GM18498 (cell line): Measurements from ENCODE around the gene PSMD10.

Source experiments
- ATAC-seq: cut with Tn5 transposase; IDR thresholded peaks from one replicate; pipeline ENCODE4 v1.9.1; 2021; ENCODE audit warnings: mild to moderate bottlenecking, moderate library complexity; ENCODE audit not compliant: unreplicated experiment

PSMD10 gene, protein sequence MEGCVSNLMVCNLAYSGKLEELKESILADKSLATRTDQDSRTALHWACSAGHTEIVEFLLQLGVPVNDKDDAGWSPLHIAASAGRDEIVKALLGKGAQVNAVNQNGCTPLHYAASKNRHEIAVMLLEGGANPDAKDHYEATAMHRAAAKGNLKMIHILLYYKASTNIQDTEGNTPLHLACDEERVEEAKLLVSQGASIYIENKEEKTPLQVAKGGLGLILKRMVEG

DNA sequence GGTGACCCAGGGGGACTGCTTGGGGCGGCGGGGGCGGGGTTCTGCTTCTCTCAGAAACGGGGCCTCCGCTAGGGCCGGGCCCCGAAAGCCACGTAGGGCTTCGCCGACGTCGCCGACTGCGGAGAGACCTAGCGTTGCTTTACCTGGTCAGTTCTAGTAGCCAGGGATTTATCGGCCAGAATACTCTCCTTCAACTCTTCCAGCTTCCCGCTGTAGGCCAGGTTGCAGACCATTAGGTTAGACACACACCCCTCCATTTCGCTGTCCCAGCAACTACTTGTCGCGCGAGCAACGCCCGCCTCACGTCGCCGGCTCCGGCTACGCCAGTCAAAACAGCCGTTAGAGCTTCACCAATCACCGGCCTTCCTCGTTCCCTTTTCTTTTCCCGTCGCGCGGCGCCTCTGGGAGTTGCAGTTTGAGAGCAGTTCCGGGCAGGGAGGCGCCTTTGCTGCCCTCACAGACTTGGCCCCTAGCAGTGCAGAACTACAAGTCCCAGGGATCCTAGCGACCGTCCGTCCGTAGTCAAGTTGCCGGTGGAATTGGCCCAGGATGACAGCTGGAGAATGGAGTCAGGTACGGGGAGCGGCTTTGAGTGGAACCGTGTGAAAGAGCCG is at the start of gene PSMD10, which contains the start of gene ATG4A:
PSMD10 (minus strand) TSS at position 279 of the 614 bp plus-strand sequence; CDS start at position 257, 22 bp downstream.
ATG4A (plus strand) TSS at position 515 of the 614 bp plus-strand sequence; CDS start at position 564, 49 bp downstream.
- peak; percentile 96 for ATAC-seq

DNA sequence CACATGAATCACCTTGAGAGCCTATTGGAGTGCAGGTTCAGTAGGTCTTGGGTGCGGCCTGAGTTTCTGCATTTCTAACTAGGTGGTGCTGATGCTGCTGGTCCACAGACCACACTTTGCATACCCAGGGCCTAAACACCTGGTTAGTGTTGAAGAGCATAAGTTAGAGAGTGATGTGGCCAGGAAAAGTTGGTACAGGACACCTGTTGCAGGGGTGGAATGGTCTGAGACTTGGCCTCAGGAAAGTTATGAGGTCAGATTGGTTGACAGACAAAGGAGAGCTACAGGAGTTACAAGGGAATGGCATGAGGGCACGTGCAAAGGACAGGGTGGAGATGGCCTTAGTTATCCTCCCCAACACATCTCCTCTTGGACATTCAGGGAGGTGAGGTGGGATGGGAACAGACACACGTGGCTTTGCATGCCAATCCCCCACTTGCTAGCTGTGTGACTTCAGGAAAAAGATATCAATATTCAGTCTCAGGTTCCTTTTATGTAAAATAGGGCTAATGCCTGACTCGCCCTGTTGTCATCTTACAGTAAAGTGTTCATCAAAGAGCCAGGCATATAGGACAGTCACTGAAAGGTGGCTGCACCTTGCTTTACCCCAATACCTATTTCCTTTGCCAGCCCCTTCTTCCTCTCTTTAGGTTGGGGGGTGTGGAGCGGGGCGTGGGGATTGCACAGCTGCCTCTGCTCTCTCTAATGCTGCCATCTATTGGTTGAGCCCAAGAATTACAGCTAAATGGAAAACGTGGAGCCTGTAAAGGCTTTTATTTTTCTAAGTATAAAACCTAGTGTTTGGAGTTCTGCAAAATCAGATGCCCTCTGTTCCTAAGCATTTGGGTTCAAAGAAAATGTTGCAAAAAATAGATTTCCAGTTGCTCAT is 47.7 kb upstream of the PSMD10 start:
- ATAC-seq: no peak

DNA sequence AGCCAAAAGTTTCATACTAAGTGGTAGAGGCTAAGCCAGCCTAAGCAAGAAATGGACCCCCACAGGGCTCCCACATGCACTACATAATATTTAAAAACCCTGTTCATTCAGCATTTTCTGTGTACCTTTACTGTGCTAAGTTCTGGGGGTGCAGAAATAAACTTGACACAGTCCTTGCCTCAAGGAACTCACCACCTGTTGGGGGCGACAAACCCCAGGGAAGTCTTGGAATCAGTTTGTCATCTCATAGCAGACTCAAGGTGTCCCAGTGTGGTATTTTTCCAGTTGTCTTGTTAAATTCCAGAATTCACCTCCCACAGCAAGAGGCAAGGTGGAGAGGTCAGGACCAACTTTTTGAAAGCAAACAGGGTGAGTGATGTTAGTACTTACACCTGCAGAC is 43.4 kb upstream of the PSMD10 start:
- ATAC-seq: no peak

DNA sequence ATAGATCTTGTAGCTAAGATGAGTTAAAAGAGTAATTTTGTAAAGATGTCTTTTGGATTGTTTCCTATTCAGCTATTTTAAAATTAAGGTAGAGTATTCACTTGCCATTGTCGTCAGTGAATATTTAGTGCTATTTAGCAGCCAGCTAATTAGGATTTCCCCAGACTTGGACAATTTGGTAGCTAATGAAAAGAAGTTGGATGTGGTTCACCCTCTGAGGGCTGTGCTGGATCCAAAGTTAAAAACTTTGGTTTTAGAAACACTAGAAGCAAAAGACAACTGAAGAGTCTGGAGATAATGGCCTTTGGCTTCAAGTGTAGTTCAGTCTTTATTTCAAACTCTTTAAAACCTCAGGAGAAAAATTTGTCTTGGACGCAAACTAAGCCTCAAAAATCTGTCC is 41.5 kb upstream of the PSMD10 start:
- no peak for ATAC-seq

DNA sequence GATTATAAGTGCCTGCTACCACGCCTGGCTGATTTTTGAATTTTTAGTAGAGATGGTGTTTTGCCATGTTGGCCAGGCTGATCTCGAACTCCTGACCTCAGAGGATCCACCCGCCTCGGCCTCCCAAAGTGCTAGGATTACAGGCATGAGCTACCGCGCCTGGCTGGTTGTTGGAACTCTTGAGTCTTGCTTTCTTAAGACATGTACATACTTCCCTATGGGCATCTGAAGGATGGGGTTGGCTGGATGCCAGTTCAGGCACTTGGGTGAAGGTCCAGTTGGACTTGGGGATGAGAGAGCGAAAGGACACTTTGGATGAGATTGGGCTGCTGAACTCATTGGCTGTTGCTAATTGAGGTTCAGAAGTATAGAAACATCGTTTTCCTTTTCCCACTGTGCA is 40.7 kb upstream of the PSMD10 start:
- ATAC-seq: no peak

DNA sequence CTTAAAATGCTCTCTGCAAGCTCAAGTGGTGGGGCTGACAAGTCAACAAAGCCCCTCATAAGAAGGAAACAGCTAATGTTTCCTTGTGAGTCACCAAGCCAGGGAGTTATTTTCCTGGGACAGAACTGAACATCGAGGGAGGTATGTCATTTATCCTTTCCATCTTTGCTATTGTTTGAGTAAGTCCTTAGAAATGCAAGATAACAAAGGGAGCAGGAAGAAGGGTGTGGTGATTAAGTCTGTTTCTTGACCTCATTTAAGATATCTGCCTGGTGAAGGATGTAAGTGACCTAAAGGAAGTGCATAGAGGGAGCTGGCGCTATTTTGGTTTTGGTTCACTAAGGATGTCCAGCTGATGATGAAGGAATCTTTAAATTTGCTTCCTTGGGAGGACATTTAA is 40.1 kb upstream of the PSMD10 start:
- no peak for ATAC-seq

DNA sequence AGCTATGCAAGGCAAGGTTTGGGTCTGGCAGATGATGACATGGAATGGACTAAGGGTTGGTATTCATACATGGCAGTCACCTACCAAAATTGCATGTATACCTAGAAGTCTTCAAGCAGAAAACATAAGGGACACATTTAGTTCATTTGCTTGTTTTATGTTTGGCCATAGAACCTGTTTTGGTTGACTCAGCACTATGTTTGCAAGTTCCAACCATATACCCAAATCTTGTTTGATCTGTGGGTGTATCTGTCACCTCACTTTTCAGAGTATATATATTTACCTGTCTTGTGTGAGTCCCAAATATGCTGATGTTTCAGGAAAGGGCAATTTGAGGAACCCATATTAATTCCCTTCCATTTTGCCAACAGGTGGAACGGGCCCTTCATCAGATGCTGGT is 39.5 kb upstream of the PSMD10 start:
- no peak for ATAC-seq

DNA sequence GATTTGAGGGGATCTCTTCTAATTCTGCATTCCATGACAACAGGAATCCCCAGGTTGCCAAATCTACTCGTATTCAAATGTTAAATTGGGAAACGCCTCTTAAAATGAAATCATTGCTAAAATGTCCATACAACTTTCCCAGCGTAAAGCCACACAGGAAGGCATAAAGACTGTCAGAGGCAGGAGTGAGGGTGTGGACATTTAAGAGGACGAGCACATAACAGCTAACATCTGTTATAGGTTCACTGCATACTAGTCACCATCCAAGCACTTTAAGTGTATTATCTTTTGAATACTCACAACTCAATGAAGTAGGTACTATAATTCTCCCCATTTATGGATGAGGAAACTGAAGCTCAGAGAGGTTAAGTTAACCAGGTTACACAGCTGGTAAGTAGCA is 35.8 kb upstream of the PSMD10 start:
- ATAC-seq: no peak

DNA sequence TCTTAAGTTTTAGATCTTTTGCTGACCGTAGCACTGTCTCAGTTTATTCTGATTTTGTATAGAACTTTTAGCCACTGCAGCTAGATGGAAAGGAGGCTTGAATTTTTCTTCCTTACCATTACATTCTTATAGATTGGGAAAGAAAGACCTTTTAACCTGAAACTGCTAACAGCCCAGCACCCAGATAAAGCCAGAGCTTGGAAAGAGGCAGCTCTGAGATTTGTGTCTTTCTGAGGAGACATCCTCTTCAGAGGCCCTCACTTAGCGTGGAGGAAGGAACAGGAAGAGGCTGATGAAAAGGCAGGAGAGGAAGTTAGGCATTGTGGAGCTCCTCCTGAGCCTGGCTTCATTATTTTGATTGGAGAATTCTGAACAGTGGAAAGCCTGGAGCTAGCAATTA is 35.3 kb upstream of the PSMD10 start:
- ATAC-seq: no peak

DNA sequence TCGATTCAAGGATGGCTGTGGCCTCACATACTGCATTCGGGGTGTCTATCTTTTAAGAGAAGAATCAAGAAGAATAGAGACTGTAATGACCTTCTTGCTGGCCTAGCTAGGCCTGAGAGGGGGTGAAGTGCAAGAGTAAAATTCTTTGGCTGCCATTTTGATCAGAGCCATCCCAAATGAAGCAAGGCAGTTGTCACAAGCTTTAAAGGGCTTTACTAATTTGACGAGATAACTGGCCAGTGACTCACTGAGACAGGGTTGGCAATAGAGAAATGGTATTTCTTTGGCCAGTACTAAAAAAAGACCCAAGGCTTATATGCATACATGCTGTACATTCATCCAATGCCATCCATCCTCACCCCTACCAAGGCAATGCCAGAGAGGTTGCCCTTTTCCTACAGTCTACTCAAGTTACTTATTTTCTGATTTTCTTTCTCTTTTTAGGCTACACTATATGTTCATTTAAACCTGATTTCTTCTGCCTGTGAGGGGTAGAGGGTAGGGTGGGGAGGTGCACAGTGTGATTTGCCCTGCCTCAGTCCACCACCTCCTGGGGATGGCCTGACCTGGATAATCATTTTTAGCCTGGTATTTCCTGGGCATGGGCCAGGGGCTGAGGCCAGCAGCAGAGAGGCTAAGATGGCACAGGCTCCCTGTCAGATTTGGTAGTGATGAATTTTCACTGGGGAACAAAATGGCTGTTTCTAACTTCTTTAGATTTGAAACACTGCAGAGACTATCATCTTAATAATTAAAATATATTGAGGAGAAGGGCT is 32.4 kb upstream of the PSMD10 start:
- ATAC-seq: no peak

DNA sequence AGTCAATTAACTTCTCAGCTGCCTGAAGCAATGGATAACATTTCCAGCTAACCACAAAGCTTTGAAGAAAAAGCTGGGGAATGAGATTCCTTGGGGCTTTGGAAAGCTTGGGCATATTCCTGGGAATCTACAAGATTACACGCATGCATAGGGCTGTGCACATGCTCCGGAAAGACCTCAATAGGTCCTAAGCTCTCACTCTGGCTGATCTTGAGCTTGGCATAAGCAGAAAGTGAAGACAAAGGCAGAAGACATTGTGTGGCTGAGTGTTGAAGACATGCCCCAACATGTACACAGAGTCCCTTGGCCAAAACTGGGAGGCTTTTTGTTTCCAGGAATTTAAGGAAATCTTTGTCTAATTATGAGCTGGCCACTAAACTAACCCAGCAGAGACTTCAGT is 31.4 kb upstream of the PSMD10 start:
- no peak for ATAC-seq

DNA sequence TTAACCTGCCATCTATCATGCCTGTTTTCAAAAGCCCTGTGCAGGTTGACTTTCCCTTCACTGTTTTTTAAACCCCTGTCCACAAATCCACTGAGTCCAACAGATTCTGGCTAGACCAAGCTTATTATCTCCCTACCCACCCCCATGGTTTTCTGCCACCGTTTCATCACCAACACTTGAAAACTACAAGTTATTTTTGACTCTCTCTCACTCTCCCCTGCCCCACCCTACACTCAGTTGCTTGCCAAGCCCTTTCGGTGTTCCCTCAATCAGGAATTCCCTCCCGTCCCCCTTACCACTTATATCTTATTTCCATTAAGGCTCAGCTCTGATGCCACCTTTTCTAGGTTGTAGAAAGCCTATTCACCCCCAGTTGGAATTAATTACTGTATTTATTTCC is 29.9 kb upstream of the PSMD10 start:
- no peak for ATAC-seq

DNA sequence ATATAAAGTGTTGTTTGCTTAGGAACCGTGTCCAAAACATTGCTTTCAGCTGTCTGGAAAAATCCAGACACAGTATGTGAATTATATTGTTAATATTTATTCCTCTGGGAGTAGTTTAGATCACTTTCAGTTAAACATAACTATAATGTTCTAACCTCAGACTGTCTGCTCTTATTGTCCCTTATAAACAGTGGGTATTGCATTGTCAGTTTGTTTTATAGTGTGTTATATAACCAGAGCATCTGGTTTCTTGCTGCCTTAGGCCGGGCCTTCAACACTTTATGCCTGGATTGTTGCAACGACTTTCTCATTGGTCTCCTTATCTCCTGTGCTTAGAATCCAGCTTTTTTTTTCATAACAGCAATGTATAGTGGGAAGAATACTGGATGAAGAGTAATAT is 26.6 kb upstream of the PSMD10 start:
- ATAC-seq: no peak

DNA sequence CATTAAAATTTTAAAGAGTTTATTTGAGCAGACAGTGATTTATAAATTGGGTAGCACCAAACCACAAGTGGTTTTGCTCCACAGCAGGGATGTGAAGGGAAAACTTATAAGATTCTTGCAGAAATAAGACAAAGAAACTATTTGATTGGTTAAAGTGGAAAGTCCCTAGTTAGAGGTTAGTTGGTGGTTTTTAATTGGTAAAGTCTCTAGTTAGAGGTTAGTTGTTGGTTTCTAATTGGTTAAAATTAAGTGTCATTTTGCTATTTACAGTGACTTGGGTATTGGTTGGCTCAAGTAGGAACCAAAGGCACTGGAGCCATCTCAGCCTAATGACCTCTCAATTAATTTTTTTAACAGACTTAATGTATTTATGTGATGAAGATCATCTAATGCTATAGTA is 23.2 kb upstream of the PSMD10 start:
- ATAC-seq: no peak

DNA sequence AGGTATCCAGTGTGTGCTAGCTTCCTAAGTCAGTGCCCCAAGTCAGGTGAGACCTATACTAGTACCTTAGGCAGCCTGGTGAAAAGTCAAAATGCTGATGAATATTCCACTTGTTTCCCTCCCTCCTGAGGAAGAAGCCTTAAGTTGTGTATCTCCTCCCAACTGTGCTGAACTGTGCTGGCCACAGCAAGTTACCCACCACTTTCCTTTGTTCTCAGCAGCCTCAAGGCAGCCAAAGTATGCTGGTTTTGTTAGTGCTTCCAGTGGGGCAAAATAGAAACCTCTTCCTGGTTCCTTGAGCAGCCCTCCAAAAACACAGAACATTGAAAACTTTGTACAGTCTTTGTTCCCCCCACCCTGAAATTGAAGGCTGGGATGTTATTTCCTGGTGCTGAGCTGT is 14.1 kb upstream of the PSMD10 start:
- ATAC-seq: no peak

DNA sequence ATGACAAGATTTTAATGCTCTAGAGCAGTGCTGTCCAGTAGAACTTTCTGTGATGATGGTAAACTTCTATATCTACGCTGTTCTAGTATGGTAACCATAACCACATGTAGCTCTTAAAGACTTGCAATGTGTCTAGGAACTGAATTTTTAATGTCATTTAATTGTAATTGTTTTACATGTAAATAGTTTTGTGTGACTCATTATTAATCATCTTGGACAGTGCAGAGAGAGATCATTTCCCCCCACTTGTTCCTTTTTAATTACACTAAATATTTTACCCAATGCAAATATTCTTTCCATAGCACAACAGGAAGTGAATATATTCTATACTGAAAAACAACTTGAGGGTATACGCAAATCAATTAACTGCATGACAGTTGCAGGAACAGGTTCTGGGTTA is 6.0 kb upstream of the PSMD10 start:
- no peak for ATAC-seq

DNA sequence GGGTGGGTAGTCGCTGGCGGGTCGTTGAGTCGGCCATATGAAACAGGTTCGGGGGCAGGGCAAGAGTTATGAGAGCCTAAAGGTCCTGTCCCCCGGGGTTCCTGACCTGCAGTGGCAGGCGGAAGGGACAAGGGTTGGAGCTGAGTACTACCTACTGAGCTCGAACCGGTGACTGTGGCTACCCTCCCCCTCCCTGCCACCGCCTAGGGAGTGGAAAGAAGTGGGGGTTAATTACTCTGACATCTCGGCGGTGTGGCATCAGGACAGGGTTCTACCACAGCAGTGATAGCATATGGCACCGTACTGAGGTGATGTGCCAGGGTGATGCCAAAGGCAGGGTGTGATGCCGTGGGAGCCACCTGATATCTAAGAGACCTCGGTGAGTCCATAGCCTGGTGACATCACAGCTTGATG is 543 bp upstream of the PSMD10 start:
- ATAC-seq: peak; percentile 50

DNA sequence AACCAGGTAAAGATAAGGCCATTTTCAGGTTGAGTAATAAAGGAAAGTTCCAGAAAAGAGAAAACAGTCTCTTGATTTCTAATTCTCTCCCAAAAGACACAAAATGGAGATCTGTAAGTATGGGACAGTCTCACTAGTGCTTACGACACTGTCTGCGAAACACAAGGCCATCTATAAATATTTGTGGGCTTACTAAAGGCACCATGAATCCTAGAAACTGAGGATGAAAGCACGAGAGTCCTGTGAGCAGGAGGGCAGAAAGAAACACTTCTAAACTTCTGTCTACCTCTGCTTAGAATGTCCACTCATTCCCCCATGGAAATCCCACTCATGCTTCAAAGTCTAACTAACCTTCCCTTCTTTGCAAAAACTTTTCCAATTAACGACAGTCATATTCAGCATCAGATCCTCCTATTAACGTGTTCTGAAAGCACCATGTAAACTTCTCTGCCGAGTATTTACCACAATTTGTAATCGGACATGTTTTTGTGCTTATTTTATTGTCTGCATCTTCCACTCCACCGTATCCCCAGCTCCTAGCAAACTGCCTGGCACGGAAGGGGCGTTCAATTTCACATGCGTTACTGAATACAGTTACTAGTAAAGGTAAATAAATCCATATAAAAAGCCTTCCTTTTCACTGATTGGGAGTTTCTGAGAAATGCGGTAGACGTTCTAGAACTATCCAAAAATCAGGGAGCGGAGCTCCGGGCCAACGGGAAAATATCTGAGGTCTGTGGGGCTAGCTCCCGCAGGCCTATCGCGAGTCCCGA is 665 bp downstream of the PSMD10 start:
- ATAC-seq: peak; percentile 0

DNA sequence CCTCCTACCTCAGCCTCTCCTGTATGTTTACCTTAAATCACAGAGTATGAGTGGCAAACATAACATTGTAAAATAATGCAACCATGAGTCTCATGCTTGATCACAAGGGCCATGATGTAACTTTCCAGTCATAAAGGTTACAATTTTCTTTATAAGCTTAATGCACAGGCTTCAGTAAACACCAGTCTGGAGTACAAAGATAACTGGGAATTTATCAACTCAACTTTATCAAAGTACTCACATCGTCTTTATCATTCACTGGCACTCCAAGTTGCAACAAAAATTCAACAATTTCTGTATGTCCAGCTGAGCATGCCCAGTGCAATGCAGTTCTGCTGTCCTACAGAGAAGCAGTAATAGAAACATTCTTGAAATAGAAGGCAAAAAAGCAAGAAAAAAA is 2.8 kb downstream of the PSMD10 start:
- no peak for ATAC-seq

DNA sequence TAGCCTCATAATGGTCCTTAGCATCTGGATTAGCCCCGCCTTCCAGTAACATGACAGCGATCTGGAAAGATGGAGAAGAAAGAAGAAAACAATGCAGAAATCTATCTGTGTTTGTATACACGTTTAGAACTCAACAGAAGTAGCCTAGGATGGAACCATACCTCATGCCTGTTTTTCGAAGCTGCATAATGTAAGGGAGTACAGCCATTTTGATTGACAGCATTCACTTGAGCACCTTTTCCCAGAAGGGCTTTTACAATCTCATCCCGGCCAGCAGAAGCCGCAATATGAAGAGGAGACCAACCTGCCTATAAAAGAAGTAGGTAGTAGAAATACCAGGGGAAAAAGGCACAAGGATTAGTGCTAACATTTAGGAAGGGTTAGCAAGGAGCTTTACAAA is 3.5 kb downstream of the PSMD10 start:
- ATAC-seq: no peak
